Testis (tissue), 3 donors: ENCODE results near the gene PTH2. TPM values are rescaled to one million over a fixed set of nuclear protein-coding genes. Genes with fewer than 3 reads are reported as not detected.

Experiments
- DNase-seq: peaks from one replicate; pipeline ENCODE4 v3.0.0-alpha.2; 2019
- H3K27ac ChIP-seq, 2 donors: fragments of 200-600 bp; sonication (generic); one replicate each; pipeline ENCODE4 v1.5.1; 2019
- H3K27me3 ChIP-seq: fragments of 200-600 bp; sonication (generic); one replicate; pipeline ENCODE4 v1.5.1; 2019
- H3K36me3 ChIP-seq: fragments of 200-600 bp; sonication (generic); one replicate; pipeline ENCODE4 v1.5.1; 2017; ENCODE audit warnings: low read depth; ENCODE audit errors: missing control alignments
- H3K4me1 ChIP-seq: fragments of 200-600 bp; sonication (generic); one replicate; pipeline ENCODE4 v1.5.1; 2019
- H3K4me3 ChIP-seq, 2 donors: fragments of 200-600 bp; sonication (generic); one replicate each; pipeline ENCODE4 v1.5.1; 2017 to 2019
- H3K9me3 ChIP-seq: fragments of 200-600 bp; sonication (generic); one replicate; pipeline ENCODE4 v1.5.1; 2017
- POLR2A ChIP-seq: fragments of 450-650 bp; IDR thresholded peaks from one replicate; pipeline ENCODE4 v1.6.1; 2017; ENCODE audit warnings: antibody characterized with exemption, mild to moderate bottlenecking, moderate library complexity
- WGBS, 2 donors: methylation state at CpG; one replicate each; pipeline ENCODE4 v1.1.5; 2018; 5-methylcytosine and 5-hydroxymethylcytosine counted together
- intact Hi-C: fragments of 100-400 bp; cut with DNase I; formaldehyde crosslinking; loops from one replicate; pipeline ENCODE4 v1.15.1; 2023; ENCODE audit warnings: low total_unique reads
- polyA plus RNA-seq: library from polyadenylated mRNA; stranded (reverse); fragments of 350-450 nt; fragmentation: Illumina TruSeq; extraction: RNeasy Lipid Tissue Mini Kit (QIAGEN cat#74804); gene quantifications from one replicate; pipeline ENCODE4 v1.2.3, GENCODE V29; 2014; ENCODE audit warnings: low read depth, low replicate concordance; ENCODE audit not compliant: insufficient read depth
- total RNA-seq, 2 donors: library from RNA; depleted of rRNA; stranded (reverse); fragments of >200 nt; gene quantifications; one replicate each; pipeline ENCODE4 v1.2.3, GENCODE V29; 2016
- TF ChIP-seq, protein P1 (sequence below), 3 experiments: fragments of 450-650 bp in 2 of 3; fragments of 200-600 bp in 1 of 3; sonication (generic) in 1 of 3; IDR thresholded peaks; one replicate each; pipeline ENCODE4 v1.5.1; 2016 to 2019; ENCODE audit warnings: antibody characterized with exemption in 3 of 3, mild to moderate bottlenecking in 2 of 3, moderate library complexity in 1 of 3

The PTH2 gene
- total and polyA plus RNA-seq, 3 donors from 2014 or later, result not detected

DNA sequence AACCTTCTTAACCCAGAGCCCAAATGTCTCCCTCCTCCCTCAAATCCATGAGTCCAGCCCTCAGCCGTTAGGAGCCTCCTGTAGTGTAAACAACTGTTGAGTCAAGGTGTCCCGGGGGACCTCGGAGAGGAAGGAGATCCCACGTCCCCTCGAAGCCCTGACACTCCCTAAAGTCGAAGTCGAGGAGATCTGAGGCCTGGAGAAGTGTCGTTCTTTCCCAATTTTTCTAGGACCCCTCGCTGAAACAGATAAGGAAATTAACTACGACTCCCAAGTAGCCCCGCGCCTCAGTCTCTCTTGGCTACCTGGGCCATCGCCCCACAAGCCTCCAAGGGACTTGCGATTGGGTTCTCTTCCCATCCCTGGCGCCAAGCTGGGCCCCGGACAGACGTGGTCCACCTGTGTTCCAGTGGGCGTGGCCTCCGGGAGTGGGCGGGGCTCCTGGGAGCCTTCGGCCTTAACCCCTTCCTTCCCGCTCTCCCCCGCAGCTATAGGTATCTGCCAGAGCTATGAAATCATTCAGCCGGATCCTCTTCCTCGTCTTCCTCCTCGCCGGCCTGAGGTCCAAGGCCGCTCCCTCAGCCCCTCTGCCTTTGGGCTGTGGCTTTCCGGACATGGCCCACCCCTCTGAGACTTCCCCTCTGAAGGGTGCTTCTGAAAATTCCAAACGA is 2.8 kb upstream of the PTH2 start:
- intact Hi-C loops, result no loop called here
- DNase-seq, result peak; percentile 50
- Histone ChIP-seq H3K4me3 (no peak overlapping the region), H3K36me3 (no peaks in the 10 kb centered on the region), H3K27ac (no peak overlapping the region), H3K9me3 (no peaks in the 10 kb centered on the region), H3K4me1 (peaks cover 35% of the 10 kb centered on the region), H3K27me3 (peaks cover 4% of the 10 kb centered on the region)
- WGBS, 2 donors, result 4 to 5% methylated on average over 22 to 30 of the region's 30 CpGs
- no peak for TF ChIP-seq POLR2A
- TF ChIP-seq, protein P1, sequence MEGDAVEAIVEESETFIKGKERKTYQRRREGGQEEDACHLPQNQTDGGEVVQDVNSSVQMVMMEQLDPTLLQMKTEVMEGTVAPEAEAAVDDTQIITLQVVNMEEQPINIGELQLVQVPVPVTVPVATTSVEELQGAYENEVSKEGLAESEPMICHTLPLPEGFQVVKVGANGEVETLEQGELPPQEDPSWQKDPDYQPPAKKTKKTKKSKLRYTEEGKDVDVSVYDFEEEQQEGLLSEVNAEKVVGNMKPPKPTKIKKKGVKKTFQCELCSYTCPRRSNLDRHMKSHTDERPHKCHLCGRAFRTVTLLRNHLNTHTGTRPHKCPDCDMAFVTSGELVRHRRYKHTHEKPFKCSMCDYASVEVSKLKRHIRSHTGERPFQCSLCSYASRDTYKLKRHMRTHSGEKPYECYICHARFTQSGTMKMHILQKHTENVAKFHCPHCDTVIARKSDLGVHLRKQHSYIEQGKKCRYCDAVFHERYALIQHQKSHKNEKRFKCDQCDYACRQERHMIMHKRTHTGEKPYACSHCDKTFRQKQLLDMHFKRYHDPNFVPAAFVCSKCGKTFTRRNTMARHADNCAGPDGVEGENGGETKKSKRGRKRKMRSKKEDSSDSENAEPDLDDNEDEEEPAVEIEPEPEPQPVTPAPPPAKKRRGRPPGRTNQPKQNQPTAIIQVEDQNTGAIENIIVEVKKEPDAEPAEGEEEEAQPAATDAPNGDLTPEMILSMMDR (IDR thresholded peaks at IDR 0.05), result no peak

- WGBS, 2 donors, result 53 to 61% methylated on average over 7 of the region's 7 CpGs
- H3K4me1 ChIP-seq, result peaks cover 35% of the 10 kb centered on the region
- no peaks in the 10 kb centered on the region for H3K9me3 ChIP-seq
- TF ChIP-seq, protein P1 (IDR thresholded peaks at IDR 0.05), result no peak
- TF ChIP-seq POLR2A, result no peak
- no peak within 1 kb of the TSS for H3K27ac ChIP-seq
- DNase-seq, result no peak
- no peaks in the 10 kb centered on the region for H3K36me3 ChIP-seq
- H3K4me3 ChIP-seq, result no peak within 1 kb of the TSS
- H3K27me3 ChIP-seq, result peaks cover 4% of the 10 kb centered on the region
- intact Hi-C loops, result no loop called here
These were observed 1.9 kb upstream of the PTH2 start, which contains the start of gene GFY for GRCh38 chr19:49425178-49425577. Gene GFY, plus strand, starts transcription at chr19:49425388. Its CDS starts 1,043 bp downstream, at chr19:49426431.

DNA sequence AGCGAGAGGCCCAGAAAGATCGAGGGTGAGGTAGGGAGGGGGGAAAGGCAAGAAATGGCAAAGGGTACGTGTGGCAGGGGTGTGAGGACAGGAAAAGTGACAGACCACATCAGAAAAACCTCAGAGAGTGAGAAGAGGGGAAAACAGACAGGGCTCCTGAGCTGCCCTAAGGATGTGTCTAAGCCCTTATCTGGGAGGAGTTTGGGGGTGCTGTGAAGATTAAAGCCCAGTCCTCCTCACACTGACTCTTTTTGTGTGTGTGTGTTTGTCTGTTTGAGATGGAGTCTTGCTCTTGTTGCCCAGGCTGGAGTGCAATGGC is 703 bp upstream of the PTH2 start:
- Histone ChIP-seq H3K9me3 (no peaks in the 10 kb centered on the region), H3K36me3 (no peaks in the 10 kb centered on the region), H3K27ac (no peak overlapping the region), H3K4me3 (no peak overlapping the region), H3K4me1 (peaks cover 35% of the 10 kb centered on the region), H3K27me3 (peaks cover 4% of the 10 kb centered on the region)
- intact Hi-C loops, result no loop called here
- WGBS, 2 donors, result 5 to 17% methylated on average over 3 of the region's 3 CpGs
- no peak for DNase-seq
- TF ChIP-seq, protein P1 (IDR thresholded peaks at IDR 0.05), result no peak
- TF ChIP-seq POLR2A, result no peak

- 2% methylated on average over 41 to 48 of the region's 58 CpGs for WGBS, 2 donors
- intact Hi-C loops, result no loop called here
- DNase-seq, result peak; percentile 62
- H3K36me3 ChIP-seq, result no peaks in the 10 kb centered on the region
- H3K4me3 ChIP-seq, result peak overlapping the region in 1 of 2 donors; percentile 10
- H3K4me1 ChIP-seq, result peaks cover 28% of the 10 kb centered on the region
- no peak overlapping the region for H3K27ac ChIP-seq
- TF ChIP-seq POLR2A, result no peak
- TF ChIP-seq, protein P1 (IDR thresholded peaks at IDR 0.05), result peak in 2 of 3 experiments; percentile 45 to 48
- H3K27me3 ChIP-seq, result peaks cover 4% of the 10 kb centered on the region
- H3K9me3 ChIP-seq, result no peaks in the 10 kb centered on the region
These were observed 702 bp downstream of the PTH2 start for GRCh38 chr19:49422407-49423070.

DNA sequence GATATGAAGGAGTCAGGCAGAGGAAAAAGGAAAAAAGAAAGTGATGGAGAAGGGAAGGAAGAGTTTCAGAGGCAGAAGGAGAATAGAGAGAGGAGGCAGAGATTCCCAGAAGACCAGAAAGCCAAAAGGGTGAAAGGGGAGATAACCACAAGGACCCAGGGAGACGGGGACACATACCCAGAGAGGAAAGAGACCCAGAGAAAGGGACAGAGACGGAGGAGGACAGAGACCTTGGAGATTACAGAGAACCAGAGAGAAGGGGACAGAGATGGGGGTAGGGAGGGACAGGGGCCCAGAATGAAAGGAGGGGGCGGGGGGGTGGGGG is 1.4 kb downstream of the PTH2 start:
- Histone ChIP-seq H3K4me1 (peaks cover 26% of the 10 kb centered on the region), H3K27ac (no peak overlapping the region), H3K27me3 (peaks cover 4% of the 10 kb centered on the region), H3K4me3 (no peak overlapping the region), H3K9me3 (no peaks in the 10 kb centered on the region), H3K36me3 (no peaks in the 10 kb centered on the region)
- no peak for DNase-seq
- 14 to 19% methylated on average over 2 to 3 of the region's 3 CpGs for WGBS, 2 donors
- TF ChIP-seq POLR2A, result no peak
- TF ChIP-seq, protein P1 (IDR thresholded peaks at IDR 0.05), result no peak
- intact Hi-C loops, result no loop called here
